SHP77 (cell line): ENCODE results near the gene EOLA2.
"Not testable (repeated sequence)": the region's sequence is repeated elsewhere in the genome, so short reads cannot be mapped to it uniquely, and the experiment has no call there.

Experiments
- DNase-seq, 2 experiments: peaks; one replicate each; lab custom pipeline; 2025; lab: John Stamatoyannopoulos, UW

The EOLA2 gene

DNA sequence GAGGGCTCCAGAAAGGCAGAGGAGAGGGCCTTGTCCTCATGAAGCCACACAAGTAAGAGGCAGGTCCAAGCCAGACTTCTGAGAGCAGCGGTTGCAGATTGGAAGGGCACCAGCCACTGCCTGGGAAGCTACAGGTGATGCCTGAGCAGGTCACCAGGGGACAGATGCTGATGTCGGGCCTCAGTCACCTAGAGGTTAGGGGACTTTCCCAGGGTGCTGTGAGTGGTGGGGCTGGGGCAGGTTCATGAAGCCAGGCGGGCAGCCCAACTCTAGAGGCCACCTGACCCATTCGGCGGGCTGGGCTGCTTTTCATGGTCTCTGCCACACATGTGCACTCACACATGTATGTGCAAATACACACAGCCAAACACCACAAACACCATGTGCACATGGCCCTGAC lies 5.3 kb downstream of the EOLA2 start:
- DNase-seq: not testable (repeated sequence)

DNA sequence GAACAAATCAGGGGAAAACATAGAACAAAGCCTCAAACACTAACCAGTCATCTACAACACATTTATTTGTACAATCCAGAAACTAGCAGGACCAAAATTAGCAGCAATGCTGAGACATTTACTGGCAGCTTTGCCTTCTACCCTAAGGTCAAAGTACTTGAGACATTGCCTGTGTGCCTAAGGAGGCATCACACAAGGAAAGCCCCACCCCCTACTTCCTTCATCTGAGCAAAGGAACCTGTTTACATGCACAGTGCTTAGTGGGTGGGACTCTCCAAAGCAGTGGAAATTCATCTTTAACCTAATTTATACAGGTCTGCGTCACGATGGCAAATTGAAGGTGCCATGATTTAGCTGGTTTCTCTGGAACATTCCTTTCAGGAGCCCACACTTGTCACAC lies 6.1 kb downstream of the EOLA2 start:
- DNase-seq: not testable (repeated sequence)

DNA sequence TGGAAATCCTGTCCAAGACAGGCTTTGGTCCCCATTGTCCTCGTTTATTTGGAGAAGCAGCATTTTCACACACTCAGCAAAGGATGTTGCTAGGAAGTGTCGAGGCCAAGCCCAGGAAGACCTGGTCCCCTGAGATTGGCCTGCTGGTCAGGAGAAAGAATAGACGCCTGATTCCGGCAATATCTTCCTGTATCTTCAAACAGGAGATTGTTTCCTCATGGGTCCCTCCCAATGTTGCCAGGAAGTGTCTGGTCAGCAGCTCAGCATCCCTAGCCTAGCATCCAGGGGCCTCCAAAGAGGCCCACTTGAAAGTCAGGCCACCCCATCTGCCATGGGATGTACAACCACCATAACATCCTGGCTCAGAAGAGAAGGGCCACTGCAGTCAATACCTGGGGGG lies 6.9 kb downstream of the EOLA2 start:
- DNase-seq: not testable (repeated sequence)

DNA sequence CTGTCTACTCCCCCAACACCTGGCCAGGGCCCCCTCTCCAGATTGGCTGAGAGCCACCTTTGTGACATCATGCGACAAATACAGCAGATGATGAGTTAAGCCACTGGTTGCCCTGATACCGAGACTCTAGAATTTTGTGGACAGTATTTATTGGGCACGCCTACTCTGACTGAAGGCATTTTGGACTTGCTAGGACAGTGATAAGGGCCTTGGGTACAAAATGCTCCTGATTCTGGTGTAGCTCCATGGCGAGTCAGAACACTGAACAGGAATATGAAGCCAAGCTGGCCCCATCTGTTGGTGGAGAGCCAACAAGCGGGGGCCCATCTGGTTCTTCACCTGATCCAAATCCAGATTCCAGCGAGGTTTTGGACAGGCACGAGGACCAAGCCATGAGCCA lies 8.9 kb downstream of the EOLA2 start, which contains the start of gene HSFX4:
TSS of gene HSFX4 (plus strand) at position 174 of the 400 bp plus-strand sequence. CDS start at position 246, 72 bp downstream.
- not testable (repeated sequence) for DNase-seq

DNA sequence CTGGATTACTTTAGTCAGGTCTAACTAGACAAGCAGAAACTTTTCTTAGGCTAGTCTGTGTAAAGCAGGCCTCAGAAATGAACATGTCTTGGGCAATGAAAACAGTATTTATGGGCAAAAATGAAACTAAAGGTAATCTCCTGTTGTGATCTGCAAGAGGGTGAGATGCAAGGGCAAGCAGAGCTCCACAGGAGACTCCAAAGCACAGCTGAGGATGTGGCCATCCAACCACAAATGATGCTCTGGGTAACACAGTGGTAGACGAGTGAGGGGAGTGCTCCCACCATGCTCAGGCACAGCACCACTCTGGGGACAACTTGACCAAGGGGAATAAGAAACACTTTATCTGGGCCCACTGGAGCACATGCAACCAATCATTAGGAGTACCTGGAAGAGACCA lies 9.7 kb downstream of the EOLA2 start:
- DNase-seq: not testable (repeated sequence)

DNA sequence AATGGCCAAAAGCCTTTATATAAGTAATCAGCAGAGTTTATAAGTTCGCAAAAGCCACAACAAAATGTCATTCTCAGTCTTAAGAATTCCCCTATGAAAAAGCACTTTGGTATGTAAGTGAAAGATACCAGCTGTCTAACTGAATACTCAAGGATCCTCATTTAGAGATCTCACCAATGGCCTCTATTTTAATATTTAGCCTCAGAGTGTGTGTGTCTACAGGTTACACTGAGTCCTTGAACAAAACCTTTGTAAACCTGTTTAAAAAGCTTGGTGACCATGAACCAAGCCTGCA lies 10.4 kb downstream of the EOLA2 start:
- DNase-seq: not testable (repeated sequence)

DNA sequence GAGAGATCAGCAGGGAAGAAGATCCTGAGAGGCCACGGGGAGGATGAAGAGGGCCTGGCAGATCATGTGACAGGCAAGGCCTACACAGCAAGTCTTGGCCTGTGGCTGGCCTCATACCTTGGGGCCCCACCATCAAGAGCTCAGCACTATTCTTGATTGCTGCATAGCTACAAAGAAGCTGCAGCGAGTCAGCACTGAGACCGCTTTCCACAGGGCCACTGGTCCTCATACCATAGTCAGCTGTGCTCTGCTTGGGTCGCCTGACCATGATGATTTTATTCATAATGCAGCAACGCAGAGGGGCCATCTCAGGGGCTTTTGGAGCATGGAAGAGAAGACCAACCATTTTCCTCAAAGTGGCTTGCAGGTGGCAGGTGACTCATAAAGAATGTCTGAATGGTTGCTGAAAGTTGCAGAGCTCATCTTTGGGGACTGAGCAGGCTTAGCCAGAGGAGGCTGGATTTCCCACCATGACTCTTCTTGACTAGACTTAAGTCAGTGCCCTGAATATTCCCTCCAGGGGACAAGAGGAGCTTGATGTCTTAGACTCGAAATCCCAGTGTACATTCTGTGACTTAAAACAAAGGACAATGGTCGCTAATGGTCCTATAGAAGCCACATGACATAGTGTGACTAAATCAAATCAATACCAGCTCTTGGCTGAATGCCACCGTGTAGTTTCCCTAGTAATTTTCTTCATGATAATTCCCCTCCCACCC lies 10.9 kb downstream of the EOLA2 start:
- not testable (repeated sequence) for DNase-seq

DNA sequence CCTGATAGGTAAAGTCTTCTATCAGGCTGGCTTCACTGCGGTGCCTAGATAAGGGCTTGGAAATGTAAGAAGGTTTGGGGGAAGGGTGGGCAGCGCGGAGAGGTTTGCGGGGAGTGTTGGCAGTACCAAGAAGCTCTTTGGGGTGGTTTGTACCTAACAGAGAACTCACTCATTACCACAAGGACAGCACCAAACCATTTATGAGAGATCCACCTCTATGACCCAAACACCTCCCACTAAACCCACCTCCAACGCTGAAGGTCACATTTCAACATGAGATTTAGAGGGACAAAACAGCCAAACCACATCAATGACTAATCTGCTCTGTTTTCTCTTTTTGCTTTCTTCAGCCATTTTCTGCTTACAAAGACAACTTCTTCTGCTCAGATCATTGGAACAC lies 13.9 kb downstream of the EOLA2 start:
- DNase-seq: not testable (repeated sequence)

DNA sequence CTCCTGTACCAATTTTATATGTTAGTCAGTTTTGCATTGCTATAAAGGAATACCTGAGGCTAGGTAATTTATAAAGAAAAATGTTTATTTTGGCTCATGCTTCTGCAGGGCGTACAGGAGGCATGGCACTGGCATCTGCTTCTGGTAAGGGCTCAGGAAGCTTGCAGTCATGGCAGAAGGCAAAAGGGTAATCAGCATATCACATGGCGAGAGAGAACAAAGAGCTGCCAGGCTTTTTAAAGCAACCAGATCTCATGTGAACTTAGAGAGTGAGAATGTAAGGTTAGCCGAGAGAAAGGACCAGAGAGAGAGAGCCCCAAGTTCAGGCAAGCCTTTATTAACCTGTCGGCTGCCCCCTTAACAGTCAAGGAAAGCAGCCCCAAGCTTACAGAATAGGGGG lies 14.5 kb downstream of the EOLA2 start:
- not testable (repeated sequence) for DNase-seq

DNA sequence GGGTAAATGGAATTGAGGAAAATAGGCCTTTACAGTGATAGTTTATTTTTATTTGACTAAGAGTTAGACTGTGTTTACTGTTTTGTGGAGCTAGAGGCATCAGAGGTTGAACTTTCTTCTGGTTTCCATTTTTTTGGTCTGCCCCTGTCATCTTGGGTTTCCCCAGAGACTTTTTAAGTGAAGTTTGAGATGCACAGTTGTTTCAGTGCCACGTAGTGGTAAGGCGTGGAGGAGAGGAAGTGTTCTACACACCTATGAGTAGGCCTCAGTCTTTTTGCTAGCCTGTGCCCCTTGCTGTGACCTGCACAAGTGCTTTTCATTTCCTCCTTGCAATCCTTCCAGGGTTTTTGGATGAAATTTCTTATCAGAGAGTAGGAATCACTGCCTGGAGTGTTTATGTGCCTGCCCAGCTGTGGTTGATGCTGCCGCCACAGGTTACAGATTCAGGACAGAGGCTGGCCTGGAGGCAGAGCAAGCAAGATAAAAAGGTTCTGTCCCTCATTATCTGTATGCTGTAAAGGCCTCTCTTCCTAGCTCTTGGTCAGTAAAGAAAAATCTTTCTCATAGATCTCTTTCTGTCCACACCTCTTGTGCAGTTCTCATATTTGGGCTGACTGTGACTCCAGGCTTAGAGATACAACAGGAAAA lies 21.4 kb downstream of the EOLA2 start:
- DNase-seq: no peak

DNA sequence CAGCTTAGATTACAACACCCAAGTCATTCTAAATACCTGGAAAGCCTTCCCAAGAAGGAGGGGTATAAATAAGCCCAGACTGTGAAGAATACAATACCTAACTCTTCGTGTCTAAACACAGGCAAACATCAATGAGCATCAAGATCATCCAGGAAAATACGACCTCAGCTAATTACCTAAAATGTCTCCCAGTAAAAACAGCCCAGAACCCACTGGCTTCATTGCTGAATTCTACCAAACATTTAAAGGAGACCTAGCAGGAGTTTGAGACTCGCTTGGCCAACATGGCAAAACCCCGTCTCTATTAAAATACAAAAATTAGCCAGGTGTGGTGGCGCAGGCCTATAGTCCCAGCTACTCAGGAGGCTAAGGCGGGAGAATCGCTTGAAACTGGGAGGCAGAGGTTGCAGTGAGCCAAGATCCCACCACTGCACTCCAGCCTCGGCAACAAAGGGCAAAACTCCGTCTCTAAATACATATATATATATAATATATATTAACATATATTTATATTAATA lies 28.1 kb downstream of the EOLA2 start:
- no peak for DNase-seq

DNA sequence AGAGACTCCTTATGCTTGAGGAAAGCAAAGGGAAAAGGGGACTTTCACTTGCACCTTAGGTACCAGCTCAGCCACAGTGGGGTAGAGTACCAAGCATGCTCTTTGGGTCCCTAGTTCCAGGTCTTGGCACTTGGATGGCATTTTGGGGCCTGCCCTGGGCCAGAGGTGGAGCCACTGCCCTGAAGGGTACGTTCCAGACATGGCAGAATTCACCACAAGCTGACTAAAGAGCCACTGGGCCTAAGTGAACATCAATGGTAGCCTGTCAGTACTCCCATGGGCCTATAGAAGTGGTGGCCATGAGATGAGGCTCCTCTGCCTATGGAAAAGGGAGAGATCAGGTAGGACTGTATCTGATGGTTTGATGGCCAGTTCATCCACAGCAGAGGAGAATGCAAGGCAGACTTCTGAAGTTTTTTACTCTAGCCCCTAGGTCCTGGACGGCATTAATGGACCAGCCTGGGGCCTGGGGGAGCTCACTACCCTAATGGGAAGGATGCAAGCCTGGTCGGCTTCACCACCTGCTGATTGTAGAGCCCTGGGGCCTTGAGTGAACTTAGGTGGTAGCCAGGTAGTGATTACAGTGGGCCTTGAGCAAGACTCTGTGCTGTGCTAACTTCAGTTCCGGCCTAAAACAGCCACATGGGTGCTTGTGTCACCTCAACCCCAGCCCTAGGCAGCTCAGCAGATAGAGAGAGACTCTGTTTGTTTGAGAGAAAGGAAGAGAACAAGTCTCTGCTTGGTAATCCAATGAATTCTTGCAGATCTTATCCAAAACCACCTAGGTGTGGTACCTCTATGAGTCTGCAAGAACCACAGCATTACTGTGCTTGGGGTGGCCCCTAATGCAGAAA lies 28.7 kb downstream of the EOLA2 start:
- no peak for DNase-seq

DNA sequence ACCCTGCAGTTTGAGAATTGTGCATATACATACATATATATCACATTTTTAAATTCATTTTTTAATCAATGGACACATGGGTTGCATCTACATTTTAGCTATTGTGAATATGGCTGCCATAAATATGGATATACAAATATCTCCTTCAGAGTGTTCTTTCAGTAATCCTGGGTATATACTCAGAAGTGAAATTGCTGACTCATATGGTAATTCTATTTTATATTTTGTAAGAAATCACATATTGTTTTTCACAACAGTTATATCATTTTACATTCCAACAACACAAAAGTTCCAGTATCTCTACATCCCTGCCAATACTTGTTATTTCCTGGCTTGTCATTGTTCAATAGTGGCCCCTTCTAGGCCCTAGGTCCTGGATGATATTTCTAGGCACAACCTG lies 29.6 kb downstream of the EOLA2 start:
- DNase-seq: no peak

DNA sequence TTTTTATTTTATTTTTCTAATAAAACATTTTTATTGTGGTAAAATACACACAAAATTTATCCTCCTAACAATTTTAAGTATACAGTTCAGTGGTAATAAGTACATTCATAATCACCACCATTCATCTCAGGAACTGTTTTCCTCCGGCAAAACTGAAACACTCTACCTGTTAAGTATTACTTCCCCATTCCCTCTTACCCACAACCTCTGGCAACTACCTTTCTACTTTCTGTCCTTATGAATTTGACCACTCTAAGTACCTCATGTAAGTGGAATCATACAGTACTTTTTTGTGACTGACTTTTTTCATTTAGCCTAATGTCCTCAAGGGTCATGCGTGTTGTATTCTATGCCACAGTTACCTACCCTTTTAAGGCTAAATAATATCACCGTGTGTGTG lies 30.0 kb downstream of the EOLA2 start:
- DNase-seq: no peak

DNA sequence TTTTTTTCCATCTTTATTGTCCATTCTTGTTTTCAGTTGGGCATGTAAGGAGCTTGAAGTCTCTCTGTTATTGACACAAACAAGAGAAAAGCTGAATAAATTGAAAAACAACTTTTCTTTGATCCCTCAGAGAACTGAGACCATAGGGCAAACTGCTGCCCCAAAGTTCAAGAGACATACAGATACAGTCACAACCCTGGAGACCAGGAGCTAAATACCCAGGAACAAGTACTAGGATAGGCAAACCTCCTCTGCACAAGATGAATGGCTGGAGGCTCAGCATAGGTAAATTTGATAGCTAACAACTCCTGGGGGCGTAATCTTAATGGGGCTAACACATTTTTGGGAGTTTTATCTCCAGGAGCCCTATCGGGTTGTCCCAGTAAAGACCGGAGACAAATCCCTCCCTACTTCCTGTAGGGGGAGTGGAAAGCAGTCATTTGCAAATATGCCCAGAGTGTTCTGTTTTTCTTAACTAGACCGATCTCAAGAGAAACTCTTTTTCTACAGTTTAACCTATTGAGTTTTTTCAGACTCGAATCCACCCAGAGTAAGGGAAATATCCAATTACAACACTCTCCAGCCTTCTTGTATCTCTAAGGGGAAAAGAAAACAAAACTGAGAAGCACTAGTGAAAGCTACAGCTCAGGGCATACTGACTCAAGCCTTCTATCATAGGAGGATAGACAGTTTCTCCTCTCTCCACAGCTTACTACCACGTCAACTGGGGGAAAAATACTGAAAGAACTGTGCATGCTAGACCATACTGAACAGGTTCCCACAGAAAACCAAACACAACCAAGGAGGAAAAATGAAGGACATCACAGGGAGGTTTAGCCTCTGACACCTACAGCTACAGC lies 34.2 kb downstream of the EOLA2 start:
- no peak for DNase-seq

DNA sequence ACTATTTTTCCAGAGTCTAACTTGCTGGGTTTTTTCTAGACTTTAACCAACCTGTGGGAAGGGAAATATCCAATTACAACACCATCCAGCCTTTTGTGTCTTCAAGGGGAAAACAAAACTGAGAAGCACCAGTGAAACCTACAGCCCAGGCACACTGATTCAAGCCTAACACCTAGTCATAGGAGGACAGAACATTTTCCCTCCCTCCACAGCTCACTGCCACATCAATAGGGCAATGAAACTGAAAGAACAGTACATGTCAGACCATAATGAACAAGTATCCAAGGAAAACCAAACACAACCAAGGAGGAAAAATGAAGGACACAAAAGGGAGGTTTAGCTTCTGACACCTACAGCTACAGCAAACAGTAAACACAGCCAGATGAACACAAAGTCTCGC lies 39.7 kb downstream of the EOLA2 start:
- no peak for DNase-seq

DNA sequence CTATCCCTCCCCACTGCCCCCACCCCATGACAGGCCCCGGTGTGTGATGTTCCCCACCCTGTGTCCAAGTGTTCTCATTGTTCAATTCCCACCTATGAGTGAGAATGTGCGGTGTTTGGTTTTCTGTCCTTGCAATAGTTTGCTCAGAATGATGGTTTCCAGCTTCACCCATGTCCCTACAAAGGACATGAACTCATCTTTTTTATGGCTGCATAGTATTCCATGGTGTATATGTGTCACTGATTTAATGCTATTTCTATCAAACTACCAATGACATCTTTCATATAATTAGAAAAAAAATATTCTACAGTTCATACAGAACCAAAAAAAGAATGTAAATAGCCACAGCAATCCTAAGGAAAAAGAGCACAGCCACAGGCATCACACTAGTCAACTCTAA lies 47.5 kb downstream of the EOLA2 start:
- DNase-seq: not testable (repeated sequence)
